ENCODE measurements around the gene NCDN. TPM values are rescaled to one million over a fixed set of nuclear protein-coding genes. Genes with fewer than 3 reads are reported as not detected.

The NCDN gene
- 26.1 TPM for total RNA-seq
- long read RNA-seq, transcript NCDN-201 (8 exons, 3,433 nt), result minor isoform, 14 of 66 reads
- long read RNA-seq, transcript NCDN-202 (7 exons, 3,683 nt), result major isoform, 18 of 66 reads
- long read RNA-seq, partial matches to known transcripts, result 19 of 66 reads
- long read RNA-seq, other reads (novel, unspliced or antisense), result 14 of 66 reads

- peak within 1 kb of the TSS; percentile 99 for H3K27ac ChIP-seq (replicated peaks)
- peaks cover 88% of the 10 kb centered on the region for H3K4me1 ChIP-seq
- H3K4me3 ChIP-seq, result peak within 1 kb of the TSS; percentile 85
- intact Hi-C loops (cut with micrococcal nuclease), result no loop called here
- H3K9me3 ChIP-seq (replicated peaks), result no peaks in the 10 kb centered on the region
- H3K36me3 ChIP-seq, result peaks cover 20% of the 10 kb centered on the region
- peak; percentile 98 for DNase-seq
- no peak for TF ChIP-seq CTCF (IDR thresholded peaks at IDR 0.05; ENCODE audit: borderline replicate concordance)
- no peaks in the 10 kb centered on the region for H3K27me3 ChIP-seq (ENCODE audit: low read depth)
Observed at GRCh38 chr1:35557611-35558373, at the start of gene NCDN. Gene NCDN, plus strand, starts transcription at chr1:35557799. Its CDS starts 392 bp downstream, at chr1:35558191.

GRCh38 chr1:35507947-35508346 is 49.7 kb upstream of the NCDN start:
- Histone ChIP-seq H3K36me3 (peaks cover 8% of the 10 kb centered on the region), H3K27me3 (ENCODE audit: low read depth) (no peaks in the 10 kb centered on the region), H3K4me1 (peaks cover 51% of the 10 kb centered on the region), H3K4me3 (peak overlapping the region; percentile 7), H3K27ac (replicated peaks) (no peak overlapping the region), H3K9me3 (replicated peaks) (no peaks in the 10 kb centered on the region)
- DNase-seq, result no peak
- no peak for TF ChIP-seq CTCF (IDR thresholded peaks at IDR 0.05; ENCODE audit: borderline replicate concordance)
- intact Hi-C loops (cut with micrococcal nuclease), result no loop called here

- H3K27me3 ChIP-seq (ENCODE audit: low read depth), result no peaks in the 10 kb centered on the region
- H3K9me3 ChIP-seq (replicated peaks), result no peaks in the 10 kb centered on the region
- intact Hi-C loops (cut with micrococcal nuclease), result no loop called here
- peaks cover 8% of the 10 kb centered on the region for H3K36me3 ChIP-seq
- no peak overlapping the region for H3K4me3 ChIP-seq
- no peak for TF ChIP-seq CTCF (IDR thresholded peaks at IDR 0.05; ENCODE audit: borderline replicate concordance)
- no peak for DNase-seq
- peaks cover 51% of the 10 kb centered on the region for H3K4me1 ChIP-seq
- H3K27ac ChIP-seq (replicated peaks), result no peak overlapping the region
Observed at GRCh38 chr1:35509558-35509957, 48.0 kb upstream of the NCDN start.

GRCh38 chr1:35511305-35511704 is 46.3 kb upstream of the NCDN start:
- no peak overlapping the region for H3K4me3 ChIP-seq
- no peaks in the 10 kb centered on the region for H3K27me3 ChIP-seq (ENCODE audit: low read depth)
- no peak overlapping the region for H3K27ac ChIP-seq (replicated peaks)
- peaks cover 5% of the 10 kb centered on the region for H3K36me3 ChIP-seq
- TF ChIP-seq CTCF (IDR thresholded peaks at IDR 0.05; ENCODE audit: borderline replicate concordance), result no peak
- intact Hi-C loops (cut with micrococcal nuclease), result no loop called here
- peaks cover 15% of the 10 kb centered on the region for H3K9me3 ChIP-seq (replicated peaks)
- peaks cover 40% of the 10 kb centered on the region for H3K4me1 ChIP-seq
- no peak for DNase-seq

GRCh38 chr1:35518183-35518582 is 39.4 kb upstream of the NCDN start:
- no peak overlapping the region for H3K27ac ChIP-seq (replicated peaks)
- no peaks in the 10 kb centered on the region for H3K36me3 ChIP-seq
- no peaks in the 10 kb centered on the region for H3K4me1 ChIP-seq
- intact Hi-C loops (cut with micrococcal nuclease), result no loop called here
- no peaks in the 10 kb centered on the region for H3K27me3 ChIP-seq (ENCODE audit: low read depth)
- H3K4me3 ChIP-seq, result no peak overlapping the region
- no peak for DNase-seq
- peaks cover 34% of the 10 kb centered on the region for H3K9me3 ChIP-seq (replicated peaks)
- no peak for TF ChIP-seq CTCF (IDR thresholded peaks at IDR 0.05; ENCODE audit: borderline replicate concordance)
